H9 (cell line): ENCODE results near the gene COL4A2. TPM values are rescaled to one million over a fixed set of nuclear protein-coding genes. Genes with fewer than 3 reads are reported as not detected.

Source experiments
- DNase-seq: peaks from one replicate; pipeline ENCODE4 v3.0.0-alpha.2; 2017
- H2AFZ ChIP-seq: one replicate; pipeline ENCODE4 v1.6.1; 2013; ENCODE audit warnings: mild to moderate bottlenecking, low read length, control low read depth, moderate library complexity
- H2AK5ac ChIP-seq: 2 replicates; pipeline ENCODE4 v1.6.1; 2013; ENCODE audit warnings: low read length, control low read depth, mixed read lengths; ENCODE audit not compliant: insufficient read length
- H2BK120ac ChIP-seq: one replicate; pipeline ENCODE4 v1.6.1; 2013; ENCODE audit warnings: low read depth, mild to moderate bottlenecking, low read length, control low read depth, inconsistent platforms; ENCODE audit not compliant: poor library complexity, severe bottlenecking
- H2BK12ac ChIP-seq: 2 replicates; pipeline ENCODE4 v1.6.1; 2013; ENCODE audit warnings: low read length, control low read depth, mixed read lengths, low read depth; ENCODE audit not compliant: insufficient read length
- H2BK15ac ChIP-seq: 2 replicates; pipeline ENCODE4 v1.6.1; 2013; ENCODE audit warnings: low read depth, low read length, control low read depth
- H2BK20ac ChIP-seq: one replicate; pipeline ENCODE4 v1.6.1; 2013; ENCODE audit warnings: low read depth, mild to moderate bottlenecking, low read length, control low read depth, inconsistent platforms; ENCODE audit not compliant: poor library complexity, severe bottlenecking
- H2BK5ac ChIP-seq: 2 replicates; pipeline ENCODE4 v1.6.1; 2013; ENCODE audit warnings: low read length, control low read depth, mixed read lengths; ENCODE audit not compliant: insufficient read length
- H3K14ac ChIP-seq: 2 replicates; pipeline ENCODE4 v1.6.1; 2013; ENCODE audit warnings: low read length, control low read depth; ENCODE audit not compliant: insufficient read depth
- H3K18ac ChIP-seq: 2 replicates; pipeline ENCODE4 v1.6.1; 2013; ENCODE audit warnings: low read depth, mild to moderate bottlenecking, mixed read lengths, low read length, control low read depth; ENCODE audit not compliant: insufficient read length
- H3K23ac ChIP-seq: 2 replicates; pipeline ENCODE4 v1.6.1; 2013; ENCODE audit warnings: low read length, control low read depth, mixed read lengths, low read depth; ENCODE audit not compliant: insufficient read length
- H3K23me2 ChIP-seq: 2 replicates; pipeline ENCODE4 v1.6.1; 2013; ENCODE audit warnings: low read depth, mild to moderate bottlenecking, mixed read lengths, low read length, control low read depth; ENCODE audit not compliant: insufficient read length, poor library complexity, severe bottlenecking
- H3K27ac ChIP-seq: 2 replicates; pipeline ENCODE4 v1.5.1; 2013; ENCODE audit warnings: low read length, control low read depth, mixed read lengths, low read depth; ENCODE audit not compliant: insufficient read length
- H3K27me3 ChIP-seq: 2 replicates; pipeline ENCODE4 v1.6.1; 2013; ENCODE audit warnings: low read length, control low read depth, inconsistent platforms; ENCODE audit not compliant: insufficient read depth
- H3K4ac ChIP-seq: 2 replicates; pipeline ENCODE4 v1.6.1; 2013; ENCODE audit warnings: low read depth, mild to moderate bottlenecking, control low read depth, inconsistent platforms, low read length, moderate library complexity
- H3K4me1 ChIP-seq: 2 replicates; pipeline ENCODE4 v1.6.1; 2013; ENCODE audit warnings: low read length, control low read depth, inconsistent platforms; ENCODE audit not compliant: insufficient read depth
- H3K4me2 ChIP-seq: 2 replicates; pipeline ENCODE4 v1.6.1; 2013; ENCODE audit warnings: low read length, control low read depth, mixed read lengths; ENCODE audit not compliant: insufficient read length, insufficient read depth
- H3K56ac ChIP-seq: 2 replicates; pipeline ENCODE4 v1.6.1; 2013; ENCODE audit warnings: low read depth, mild to moderate bottlenecking, mixed read lengths, low read length, control low read depth; ENCODE audit not compliant: insufficient read length
- H3K79me1 ChIP-seq: 2 replicates; pipeline ENCODE4 v1.6.1; 2013; ENCODE audit warnings: low read depth, mild to moderate bottlenecking, moderate library complexity, low read length, control low read depth, inconsistent platforms; ENCODE audit not compliant: insufficient read depth, poor library complexity, severe bottlenecking
- H3K79me2 ChIP-seq: 2 replicates; pipeline ENCODE4 v1.6.1; 2013; ENCODE audit warnings: low read length, control low read depth, inconsistent platforms; ENCODE audit not compliant: insufficient read depth
- H3K9ac ChIP-seq: 2 replicates; pipeline ENCODE4 v1.6.1; 2013; ENCODE audit warnings: low read length, control low read depth, mixed read lengths; ENCODE audit not compliant: insufficient read length; ENCODE audit errors: extremely low read depth
- H3K9me3 ChIP-seq: one replicate; pipeline ENCODE4 v1.6.1; 2013; ENCODE audit warnings: low read depth, low read length, inconsistent platforms; ENCODE audit not compliant: control insufficient read depth
- H3T11ph ChIP-seq: one replicate; pipeline ENCODE4 v1.6.1; 2013; ENCODE audit warnings: mild to moderate bottlenecking, low read length, control low read depth, inconsistent platforms
- H4K20me1 ChIP-seq: one replicate; pipeline ENCODE4 v1.6.1; 2013; ENCODE audit not compliant: control insufficient read depth, insufficient read length, insufficient read depth
- H4K5ac ChIP-seq: 2 replicates; pipeline ENCODE4 v1.6.1; 2013; ENCODE audit warnings: low read depth, mild to moderate bottlenecking, mixed read lengths, low read length, control low read depth; ENCODE audit not compliant: insufficient read length
- H4K8ac ChIP-seq: replicated peaks from 2 replicates; pipeline ENCODE4 v1.6.1; 2013; ENCODE audit warnings: low read length, control low read depth, mixed read lengths, low read depth; ENCODE audit not compliant: insufficient read length
- H4K91ac ChIP-seq: 2 replicates; pipeline ENCODE4 v1.6.1; 2013; ENCODE audit warnings: low read depth, mild to moderate bottlenecking, moderate library complexity, mixed read lengths, low read length, control low read depth; ENCODE audit not compliant: insufficient read length
- H3K27ac Mint-ChIP-seq, 3 experiments: 2 replicates in 2 of 3; 3 replicates in 1 of 3; pipeline ENCODE4 v1.8.0; 2020 to 2021; ENCODE audit warnings: mixed read lengths in 3 of 3, mild to moderate bottlenecking in 1 of 3, moderate library complexity in 1 of 3
- H3K27me3 Mint-ChIP-seq: 2 replicates; pipeline ENCODE4 v1.8.0; 2021; ENCODE audit warnings: low read depth, mild to moderate bottlenecking, moderate library complexity, mixed read lengths
- H3K36me3 Mint-ChIP-seq, 3 experiments: 2 replicates in 2 of 3; 3 replicates in 1 of 3; pipeline ENCODE4 v1.8.0; 2020 to 2021; ENCODE audit warnings: low read depth in 3 of 3, mixed read lengths in 3 of 3; ENCODE audit not compliant: insufficient read depth in 1 of 3
- H3K4me1 Mint-ChIP-seq, 2 experiments: 2 replicates each; pipeline ENCODE4 v1.8.0; 2020; ENCODE audit warnings: mixed read lengths in 2 of 2
- H3K4me3 Mint-ChIP-seq, 2 experiments: 2 replicates in 1 of 2; 3 replicates in 1 of 2; pipeline ENCODE4 v1.8.0; 2020 to 2021; ENCODE audit warnings: mild to moderate bottlenecking in 2 of 2, mixed read lengths in 2 of 2, moderate library complexity in 1 of 2
- H3K9me3 Mint-ChIP-seq, 2 experiments: 2 replicates in 1 of 2; 3 replicates in 1 of 2; pipeline ENCODE4 v1.8.0; 2020; ENCODE audit warnings: mild to moderate bottlenecking in 2 of 2, mixed read lengths in 2 of 2, moderate library complexity in 1 of 2
- WGBS: extraction: QIAGEN DNeasy Blood & Tissue Kit; methylation state at CpG from one replicate; pipeline ENCODE4 v1.1.7; 2013; ENCODE audit warnings: missing lambda C conversion rate, low lambda C conversion rate, mixed read lengths; ENCODE audit not compliant: insufficient read length; ENCODE audit errors: extremely low coverage; 5-methylcytosine and 5-hydroxymethylcytosine counted together
- total RNA-seq: library from RNA; stranded (reverse); gene quantifications from 2 replicates; pipeline ENCODE4 v1.2.1, GENCODE V29; 2021
- TF ChIP-seq, protein P1 (sequence below): fragments of 200-600 bp; sonication (generic); conservative IDR thresholded peaks from 3 replicates; pipeline ENCODE4 v1.8.0; 2021; ENCODE audit warnings: antibody characterized with exemption, mild to moderate bottlenecking

Gene COL4A2
- total RNA-seq, 1 experiment from 2014 or later, result 76.5 TPM

DNA sequence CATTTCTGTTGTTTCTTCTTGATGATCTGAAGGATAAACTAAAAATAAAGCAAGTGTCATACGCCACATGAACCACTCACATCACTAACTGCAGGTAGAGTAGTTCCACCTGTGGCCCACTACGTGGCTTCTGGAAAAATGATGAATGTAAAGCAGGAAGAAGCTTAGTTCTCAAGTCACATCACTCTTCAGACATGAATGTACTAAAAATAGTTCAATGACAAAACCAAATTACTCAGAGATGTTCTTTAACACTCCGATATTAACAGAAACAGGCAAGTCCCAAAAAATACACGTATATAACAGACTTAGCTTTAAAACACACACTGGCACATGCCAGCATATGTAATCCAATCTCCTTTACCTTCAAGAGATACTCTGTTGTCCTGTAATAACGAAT is 232.8 kb downstream of the COL4A2 start:
- no peak overlapping the region for H3K27ac ChIP-seq
- peaks cover 0 to 4% of the 10 kb centered on the region in 2 experiments; a peak in 1 of 4 replicates for H3K4me1 Mint-ChIP-seq
- no peak overlapping the region for H4K91ac ChIP-seq
- H3K9me3 ChIP-seq, result peaks cover 4% of the 10 kb centered on the region
- H3K27me3 ChIP-seq, result no peaks in the 10 kb centered on the region
- no peaks in the 10 kb centered on the region for H4K20me1 ChIP-seq
- H3K4me3 Mint-ChIP-seq, result no peak overlapping the region
- H3K4ac ChIP-seq, result no peak overlapping the region
- peaks cover 3% of the 10 kb centered on the region; the same call in 1 of the 2 replicates for H3K4me1 ChIP-seq
- H3K14ac ChIP-seq, result no peak overlapping the region
- TF ChIP-seq, protein P1, sequence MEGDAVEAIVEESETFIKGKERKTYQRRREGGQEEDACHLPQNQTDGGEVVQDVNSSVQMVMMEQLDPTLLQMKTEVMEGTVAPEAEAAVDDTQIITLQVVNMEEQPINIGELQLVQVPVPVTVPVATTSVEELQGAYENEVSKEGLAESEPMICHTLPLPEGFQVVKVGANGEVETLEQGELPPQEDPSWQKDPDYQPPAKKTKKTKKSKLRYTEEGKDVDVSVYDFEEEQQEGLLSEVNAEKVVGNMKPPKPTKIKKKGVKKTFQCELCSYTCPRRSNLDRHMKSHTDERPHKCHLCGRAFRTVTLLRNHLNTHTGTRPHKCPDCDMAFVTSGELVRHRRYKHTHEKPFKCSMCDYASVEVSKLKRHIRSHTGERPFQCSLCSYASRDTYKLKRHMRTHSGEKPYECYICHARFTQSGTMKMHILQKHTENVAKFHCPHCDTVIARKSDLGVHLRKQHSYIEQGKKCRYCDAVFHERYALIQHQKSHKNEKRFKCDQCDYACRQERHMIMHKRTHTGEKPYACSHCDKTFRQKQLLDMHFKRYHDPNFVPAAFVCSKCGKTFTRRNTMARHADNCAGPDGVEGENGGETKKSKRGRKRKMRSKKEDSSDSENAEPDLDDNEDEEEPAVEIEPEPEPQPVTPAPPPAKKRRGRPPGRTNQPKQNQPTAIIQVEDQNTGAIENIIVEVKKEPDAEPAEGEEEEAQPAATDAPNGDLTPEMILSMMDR, result no peak
- H3K9me3 Mint-ChIP-seq, result peaks cover 8 to 9% of the 10 kb centered on the region in 2 experiments
- no peak overlapping the region for H3K56ac ChIP-seq
- no CpG with 5 or more reads among the region's 5 CpGs for WGBS
- H2AK5ac ChIP-seq, result no peak overlapping the region
- no peak overlapping the region for H4K8ac ChIP-seq
- H3K4me2 ChIP-seq, result no peak overlapping the region
- no peak overlapping the region for H2BK120ac ChIP-seq
- H3K36me3 Mint-ChIP-seq, result peaks cover 5 to 15% (median 10%) of the 10 kb centered on the region in 3 experiments
- H4K5ac ChIP-seq, result no peak overlapping the region
- H2BK12ac ChIP-seq, result no peak overlapping the region
- peaks cover 4% of the 10 kb centered on the region; the same call in 1 of the 2 replicates for H3K79me2 ChIP-seq
- no peak overlapping the region for H2BK15ac ChIP-seq
- H3T11ph ChIP-seq, result no peak overlapping the region
- H3K79me1 ChIP-seq, result peaks cover 2% of the 10 kb centered on the region
- H2BK20ac ChIP-seq, result no peak overlapping the region
- no peaks in the 10 kb centered on the region; the same call in 1 of the 2 replicates for H3K27me3 Mint-ChIP-seq
- no peak overlapping the region for H3K27ac Mint-ChIP-seq
- no peak overlapping the region for H2BK5ac ChIP-seq
- no peak overlapping the region for H3K18ac ChIP-seq
- no peak for DNase-seq
- no peak overlapping the region for H3K9ac ChIP-seq
- H3K23me2 ChIP-seq, result no peaks in the 10 kb centered on the region
- no peak overlapping the region for H2AFZ ChIP-seq
- no peak overlapping the region for H3K23ac ChIP-seq
